GM19099 (cell line): ENCODE measurements around the gene WNT7B.

ENCODE experiments used
- POLR2A ChIP-seq: IDR thresholded peaks from 3 replicates; pipeline ENCODE4 v1.6.1; 2011; ENCODE audit warnings: low read depth; ENCODE audit not compliant: insufficient read length; ENCODE audit errors: extremely low read depth

WNT7B gene

DNA sequence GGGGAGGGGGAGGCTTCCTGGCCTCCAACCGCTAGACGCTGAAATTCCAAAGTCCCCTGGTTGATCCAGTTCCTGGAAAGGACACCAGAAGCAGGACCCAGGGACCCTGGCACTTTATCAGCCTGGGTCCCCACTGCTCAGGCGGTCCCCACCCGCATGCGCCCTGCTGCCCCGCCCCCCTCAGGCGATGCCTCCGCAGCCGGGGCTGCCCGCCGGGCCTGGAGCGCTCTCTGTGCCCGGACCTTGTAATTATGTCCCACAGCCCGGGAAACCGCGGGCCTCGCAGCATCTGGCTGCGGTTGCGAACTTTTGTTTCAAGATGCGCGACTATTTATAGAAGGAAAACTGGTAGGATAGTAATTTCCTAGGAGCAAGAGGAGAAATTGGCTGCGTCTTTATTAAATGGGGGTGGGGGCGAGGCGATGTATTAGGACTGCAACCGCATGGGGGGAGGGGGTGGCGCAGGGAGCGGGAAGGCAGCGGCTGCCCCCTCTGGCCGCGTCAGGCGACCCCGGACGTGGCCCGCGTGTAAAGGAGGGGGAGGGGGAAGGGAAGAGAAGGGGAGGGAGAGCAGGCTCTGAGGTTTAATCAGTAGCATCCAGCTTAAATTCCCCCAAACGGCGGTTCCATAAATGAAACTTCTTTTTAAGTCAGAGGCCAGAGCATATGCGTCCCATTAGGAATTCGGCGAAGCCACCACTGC lies 6.1 kb downstream of the WNT7B start:
- no peak for TF ChIP-seq POLR2A

DNA sequence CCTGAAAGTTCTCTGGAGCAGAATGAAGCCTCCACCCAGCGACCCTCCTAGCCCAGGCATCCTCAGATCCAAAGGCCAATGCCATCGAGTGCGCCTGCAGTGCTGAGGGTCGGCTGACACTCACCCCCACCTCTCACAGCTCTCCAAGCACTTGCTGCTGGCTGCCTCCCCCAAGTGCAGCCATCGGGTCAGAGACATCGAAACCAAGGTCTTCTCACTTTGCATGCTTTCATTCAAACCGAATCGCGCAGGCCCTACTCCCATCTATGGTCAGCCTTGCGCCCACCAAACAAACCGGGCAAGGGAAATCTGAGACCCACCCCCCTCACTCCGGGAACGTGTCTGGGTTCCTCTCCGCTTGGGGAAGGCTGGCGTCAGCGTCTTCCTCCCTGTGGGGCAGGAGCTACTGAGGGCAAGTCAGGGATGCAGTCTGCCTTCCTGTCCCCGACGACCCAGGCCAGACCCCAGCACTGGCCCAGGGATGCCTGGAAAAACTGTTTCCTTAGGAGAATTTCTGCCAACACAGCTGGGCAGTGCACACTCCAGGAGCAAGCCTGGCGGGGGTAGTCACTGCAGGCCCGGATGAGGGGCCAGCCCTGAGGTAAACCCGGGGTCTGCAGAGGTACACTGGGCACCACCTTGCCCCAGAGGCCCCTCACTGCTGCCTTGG lies 7.0 kb downstream of the WNT7B start:
- TF ChIP-seq POLR2A: no peak

DNA sequence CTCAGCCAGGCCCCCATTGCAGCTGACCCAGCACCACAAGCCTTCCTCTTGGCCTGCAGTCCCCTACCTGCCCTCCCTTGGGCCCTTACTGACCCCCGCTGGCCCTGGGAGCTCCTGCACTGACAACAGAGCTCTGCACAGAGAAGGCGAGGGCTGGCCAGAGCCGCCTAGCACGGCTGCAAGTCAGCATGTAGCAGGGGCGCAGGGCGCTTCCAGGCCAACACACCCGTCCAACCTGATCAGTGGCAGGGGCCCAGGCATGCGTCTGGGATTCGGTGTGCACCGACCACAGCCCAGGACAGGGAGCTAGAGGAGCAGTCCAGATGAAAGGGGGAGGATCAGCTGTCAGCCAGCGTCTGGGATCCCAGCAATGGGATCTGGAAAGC lies 7.6 kb downstream of the WNT7B start:
- no peak for TF ChIP-seq POLR2A

DNA sequence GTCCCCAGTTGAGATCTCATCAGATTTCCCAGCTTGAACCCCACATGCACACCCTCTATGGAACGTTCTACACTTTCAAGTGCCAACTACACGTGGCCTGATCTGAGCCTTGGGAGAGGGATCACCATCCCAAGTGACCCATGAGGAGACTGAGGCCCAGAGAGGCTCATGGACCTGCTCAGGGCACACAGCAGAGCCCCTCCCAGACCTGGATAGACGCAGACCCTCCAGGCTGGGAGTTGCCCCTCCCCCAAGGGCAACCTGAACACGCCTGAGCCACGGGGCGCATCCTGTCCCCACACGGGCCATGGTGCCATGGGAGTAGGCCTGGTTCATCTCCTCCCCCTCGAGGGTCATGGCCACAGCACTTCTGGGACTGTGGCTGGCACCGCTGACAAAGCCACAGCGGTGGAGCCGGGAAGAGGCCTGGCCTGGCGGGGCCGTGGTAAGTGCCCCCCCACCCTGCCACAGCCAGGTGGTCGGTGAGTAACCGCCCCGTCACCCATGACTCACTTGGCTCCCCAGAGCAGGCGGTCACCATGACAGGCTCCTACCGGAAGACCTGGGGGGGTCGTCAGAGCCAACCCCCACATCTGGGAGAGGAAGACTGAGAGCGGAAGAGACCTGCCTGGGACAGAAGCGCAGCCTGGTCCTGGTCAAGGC lies 8.1 kb downstream of the WNT7B start:
- TF ChIP-seq POLR2A: no peak

DNA sequence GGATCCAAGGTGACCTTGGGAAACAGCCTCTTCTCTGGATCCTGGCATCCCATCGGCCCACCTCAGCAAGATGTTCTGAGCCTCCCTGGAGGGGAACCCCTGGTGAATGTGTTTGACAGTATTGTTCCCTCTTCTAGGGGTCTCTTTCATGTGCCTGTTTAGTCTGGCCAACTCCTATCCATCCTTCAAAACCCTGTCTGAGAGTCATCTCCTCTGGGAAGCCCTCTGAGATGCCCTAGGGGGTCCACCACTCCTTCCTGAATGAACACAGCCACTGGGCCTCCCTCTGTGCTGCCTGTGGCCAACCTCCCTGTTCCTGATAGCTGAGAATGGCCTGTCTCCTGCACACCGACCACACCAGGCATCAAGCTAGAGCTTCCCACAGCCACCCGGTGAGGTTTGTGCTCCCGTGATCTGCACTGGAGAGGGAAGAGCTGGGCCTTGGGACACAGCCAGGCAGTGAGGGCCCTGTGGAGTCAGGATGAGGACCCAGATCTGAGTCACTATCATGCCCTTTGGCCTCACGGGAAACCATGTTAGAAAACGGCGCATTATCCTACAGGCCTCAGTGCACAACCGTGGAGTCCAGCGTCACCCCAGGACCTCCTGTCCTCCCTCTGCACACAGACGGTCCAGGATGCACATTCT lies 8.8 kb downstream of the WNT7B start:
- no peak for TF ChIP-seq POLR2A

DNA sequence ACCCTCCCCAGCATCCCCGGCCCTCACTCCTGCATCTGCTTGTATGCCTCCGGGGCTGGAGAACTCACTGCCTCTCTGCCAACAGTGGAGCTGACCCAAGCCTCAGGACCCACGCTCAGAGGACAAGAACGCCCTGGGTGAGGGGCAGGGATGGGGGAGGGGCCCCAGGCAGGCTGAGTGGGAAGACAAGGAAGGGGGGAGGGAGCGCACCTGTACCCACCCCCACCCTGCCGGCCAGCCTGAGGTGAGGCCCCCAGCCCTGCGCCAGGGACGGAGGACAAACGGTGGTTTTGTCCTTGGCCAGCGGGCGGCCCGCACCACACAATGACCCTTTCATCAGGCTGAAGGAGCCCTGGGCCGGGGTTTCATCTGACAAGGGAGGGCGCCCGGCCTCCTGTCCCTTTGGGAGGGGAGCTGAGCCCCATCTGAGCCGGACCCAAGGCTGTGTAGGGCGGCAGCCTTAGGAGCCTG lies 10.0 kb downstream of the WNT7B start:
- TF ChIP-seq POLR2A: no peak

DNA sequence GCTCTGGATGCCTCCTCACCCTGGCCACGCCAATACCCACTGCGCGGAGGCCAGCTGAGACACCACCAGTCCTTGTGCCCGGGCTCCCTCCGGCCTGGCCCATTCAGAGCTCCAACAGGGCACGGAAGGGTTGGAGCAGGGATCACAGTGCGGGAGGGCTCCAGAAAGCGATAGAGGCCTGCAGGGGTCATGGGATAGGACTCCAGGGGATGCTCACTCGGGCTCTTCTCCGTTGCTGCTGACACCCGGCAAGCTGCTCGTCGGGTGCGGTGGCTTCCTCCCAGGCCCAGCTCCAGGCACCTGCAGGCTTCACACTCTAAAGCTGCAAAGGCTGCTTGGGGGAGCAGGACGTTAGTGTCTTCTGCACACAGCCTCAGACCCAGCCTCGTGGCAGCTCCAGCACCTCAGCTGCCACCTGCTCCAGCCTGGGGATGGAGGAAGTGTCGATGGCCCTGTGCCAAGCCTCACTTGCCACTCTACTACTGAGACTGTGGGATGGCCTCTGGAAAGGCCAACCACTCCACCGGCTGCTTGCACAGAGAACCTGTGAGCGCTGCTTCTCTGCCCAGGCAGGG lies 10.6 kb downstream of the WNT7B start:
- TF ChIP-seq POLR2A: no peak

DNA sequence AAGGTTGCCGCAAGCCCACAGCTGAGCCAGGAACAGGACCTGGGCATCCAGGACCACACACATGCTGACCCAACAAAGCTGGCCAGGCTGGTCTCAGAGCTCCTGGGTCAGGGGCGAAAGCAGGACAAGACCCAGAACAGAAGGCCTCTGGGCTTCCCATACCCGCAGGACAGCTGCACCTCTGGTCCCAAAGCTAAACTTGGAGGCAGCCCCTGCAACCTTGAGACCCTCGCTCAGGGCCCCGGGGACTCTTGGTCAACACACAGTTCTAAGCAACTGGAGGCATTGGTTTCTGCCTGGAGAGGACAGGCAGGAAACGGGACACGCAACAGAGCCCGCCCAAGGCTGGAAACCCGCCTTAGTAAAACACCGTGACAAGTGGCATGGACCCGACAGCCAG lies 11.4 kb downstream of the WNT7B start:
- TF ChIP-seq POLR2A: no peak

DNA sequence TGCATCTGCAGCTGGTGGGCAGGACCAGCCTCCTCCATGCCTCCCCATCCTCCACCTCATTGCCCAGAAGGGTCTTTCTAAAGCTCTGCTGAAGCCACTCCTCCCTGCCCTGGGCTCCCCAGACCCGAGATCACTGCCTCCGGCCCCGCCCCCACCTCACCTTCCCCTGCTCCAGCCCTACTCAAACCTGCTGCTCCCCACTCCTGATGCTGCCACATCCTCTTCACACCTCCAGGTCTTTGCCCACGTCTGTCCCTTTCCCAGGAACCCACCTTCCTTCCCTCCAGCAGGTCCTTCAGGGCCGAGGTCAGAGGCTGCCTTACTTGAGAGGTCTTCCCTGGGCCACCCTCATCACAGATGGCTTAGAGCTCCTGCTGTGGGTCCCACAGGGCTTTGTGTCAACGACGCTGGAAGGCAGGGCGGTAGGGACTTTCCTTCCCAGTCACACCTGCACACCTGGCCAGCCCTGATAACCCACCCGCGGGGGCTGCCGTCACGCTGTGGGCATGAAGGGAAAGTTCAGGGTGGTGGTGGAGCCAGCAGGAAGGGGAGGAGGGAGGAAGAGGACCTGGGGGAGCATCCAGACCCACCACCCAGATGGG lies 11.9 kb downstream of the WNT7B start:
- TF ChIP-seq POLR2A: no peak

DNA sequence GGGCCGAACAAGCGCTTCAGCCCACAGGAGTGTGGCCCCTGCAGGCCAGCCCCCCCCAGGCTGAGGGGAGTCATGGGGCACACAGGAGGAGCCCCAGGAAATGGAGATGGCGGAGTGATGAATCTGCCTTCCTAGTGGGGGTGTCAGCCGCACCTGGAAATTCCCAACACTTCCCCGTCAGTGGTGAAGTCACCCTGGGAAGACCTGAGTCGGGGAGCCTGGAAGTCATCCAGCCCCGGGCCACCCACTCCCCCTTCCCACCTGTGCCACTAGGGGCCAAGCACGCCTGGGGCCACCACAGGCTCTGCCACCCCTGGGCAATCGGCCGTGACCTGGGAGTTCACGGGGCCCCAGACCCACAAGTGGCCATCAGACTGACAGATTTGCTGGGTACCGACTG lies 12.6 kb downstream of the WNT7B start:
- TF ChIP-seq POLR2A: no peak

DNA sequence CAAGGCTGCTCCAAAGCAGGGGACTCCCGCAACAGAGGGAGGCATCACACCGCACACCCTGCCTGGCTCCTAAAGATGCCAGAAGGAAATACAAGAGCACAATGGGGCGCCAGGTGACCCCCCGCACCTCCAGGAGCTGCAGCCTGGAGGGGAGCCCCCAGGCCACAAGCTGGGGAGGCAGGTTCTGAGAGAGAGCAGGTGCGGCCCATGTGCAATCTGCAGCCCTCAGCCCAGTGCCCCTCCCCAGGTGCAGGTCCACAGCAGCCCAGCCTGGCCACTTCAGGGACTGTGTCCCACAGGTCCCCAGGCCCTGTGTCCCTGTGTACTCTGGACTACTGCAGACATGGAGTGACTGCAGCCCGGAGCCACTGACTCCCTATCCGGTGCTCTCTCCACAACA lies 13.1 kb downstream of the WNT7B start:
- TF ChIP-seq POLR2A: no peak

DNA sequence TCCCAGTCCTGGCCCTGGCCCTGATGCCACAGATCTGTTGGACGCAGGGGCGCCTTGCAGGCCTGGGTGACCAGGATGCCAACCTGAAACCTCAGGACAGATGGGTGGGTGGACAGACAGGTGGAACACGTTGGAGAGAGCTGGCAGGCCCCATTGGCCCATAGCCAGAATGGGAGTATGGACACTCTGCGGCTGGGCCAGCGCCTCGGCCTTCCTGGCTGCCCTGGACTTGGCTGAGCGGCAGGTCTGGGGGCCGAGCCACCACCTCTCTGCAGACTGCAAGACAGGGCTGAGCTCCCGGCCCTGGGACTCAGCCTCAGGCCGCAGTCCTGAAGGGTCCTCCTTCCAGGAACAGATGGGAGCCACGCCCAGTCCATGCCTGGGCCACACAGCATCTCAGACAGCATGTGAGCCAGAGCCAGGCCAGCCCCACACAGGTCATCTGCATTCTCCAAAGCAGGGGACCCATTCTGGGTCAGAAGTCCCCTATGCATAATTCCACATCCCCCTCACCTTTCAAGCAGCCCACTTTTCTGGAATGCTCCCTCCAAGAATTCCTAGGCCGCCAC lies 14.1 kb downstream of the WNT7B start:
- no peak for TF ChIP-seq POLR2A

DNA sequence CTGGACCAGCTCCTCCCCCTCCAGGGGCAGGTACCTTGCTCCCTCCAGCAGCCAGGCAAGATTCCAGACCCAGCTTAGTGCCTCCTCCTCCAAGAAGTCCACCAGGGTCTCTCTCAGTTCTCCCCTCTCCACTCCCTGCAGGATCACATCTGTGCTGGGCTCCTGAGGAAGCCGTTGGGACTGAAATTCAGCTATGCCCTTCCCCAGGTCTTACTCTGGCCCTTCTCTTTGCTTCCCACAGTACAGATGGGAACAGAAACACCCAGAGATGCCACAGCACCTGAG lies 14.6 kb downstream of the WNT7B start:
- no peak for TF ChIP-seq POLR2A

DNA sequence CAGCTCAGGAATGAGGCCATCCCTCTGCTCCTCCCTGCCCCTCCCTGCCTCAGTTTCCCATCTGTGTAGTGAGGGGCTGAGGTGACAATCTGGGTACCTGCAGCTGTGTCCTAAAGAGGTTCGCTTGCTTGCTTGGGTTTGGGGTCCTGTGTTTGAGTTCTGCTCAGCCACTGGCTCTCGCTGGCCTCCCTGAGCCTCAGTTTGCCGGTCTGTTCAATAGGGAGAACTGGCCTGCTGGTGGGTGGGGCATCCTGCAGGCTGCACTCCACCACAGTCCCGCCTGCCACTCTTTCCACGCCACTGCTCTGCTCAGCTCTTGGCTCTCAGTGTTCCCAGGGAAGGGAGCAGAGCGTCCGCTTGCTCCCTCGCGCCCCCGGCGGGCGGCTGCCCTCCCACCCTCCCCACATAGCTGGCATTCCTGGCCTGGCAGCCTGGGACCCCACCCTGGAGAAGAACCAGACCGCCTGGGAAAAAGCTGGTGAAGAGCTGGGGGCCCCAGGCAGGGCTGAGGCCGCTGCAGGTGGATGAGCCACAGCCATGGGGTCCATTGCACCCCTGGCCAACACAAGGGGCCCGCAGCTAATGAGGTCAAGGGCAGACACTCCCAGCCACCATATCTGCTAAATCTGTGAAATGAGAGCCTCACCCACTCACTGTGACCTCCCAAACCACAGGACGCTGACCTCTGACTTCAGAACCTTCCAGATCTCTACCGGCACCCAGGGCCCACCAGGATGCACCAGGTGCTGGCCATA lies 15.1 kb downstream of the WNT7B start:
- TF ChIP-seq POLR2A: no peak
